ENCODE data around the gene ADAM12.

DNA sequence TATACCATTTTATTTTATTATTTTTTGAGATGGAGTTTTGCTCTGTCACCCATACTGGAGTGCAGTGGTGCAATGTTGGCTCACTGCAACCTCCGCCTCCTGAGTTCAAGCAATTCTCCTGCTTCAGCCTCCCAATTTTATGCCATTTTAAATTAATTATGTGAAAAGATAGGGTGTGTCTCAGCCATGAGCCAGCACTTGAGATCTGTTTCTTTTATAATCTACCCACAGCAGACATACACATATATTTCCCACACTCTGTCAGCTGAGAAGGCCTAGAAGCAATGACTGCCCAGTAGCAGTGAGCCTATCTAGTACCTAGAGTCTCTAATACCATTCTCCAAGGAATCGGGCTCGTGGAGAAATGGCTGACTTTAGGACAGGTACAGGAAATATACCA is 70.5 kb downstream of the ADAM12 start:
- TF ChIP-seq POLR2AphosphoS5 (IDR thresholded peaks at IDR 0.05; ENCODE audit: low read depth, low read length) (no peak), TAF1 (IDR thresholded peaks at IDR 0.05; ENCODE audit: borderline replicate concordance, low read depth, low read length) (no peak)
